ENCODE measurements around the gene NNT. TPM values are rescaled to one million over a fixed set of nuclear protein-coding genes. Genes with fewer than 3 reads are reported as not detected.
"Not testable (repeated sequence)": the region's sequence is repeated elsewhere in the genome, so short reads cannot be mapped to it uniquely, and the experiment has no call there.

NNT gene
- total and polyA plus RNA-seq, 4 donors, result 13.9 to 69.4 (median 37.0) TPM

DNA sequence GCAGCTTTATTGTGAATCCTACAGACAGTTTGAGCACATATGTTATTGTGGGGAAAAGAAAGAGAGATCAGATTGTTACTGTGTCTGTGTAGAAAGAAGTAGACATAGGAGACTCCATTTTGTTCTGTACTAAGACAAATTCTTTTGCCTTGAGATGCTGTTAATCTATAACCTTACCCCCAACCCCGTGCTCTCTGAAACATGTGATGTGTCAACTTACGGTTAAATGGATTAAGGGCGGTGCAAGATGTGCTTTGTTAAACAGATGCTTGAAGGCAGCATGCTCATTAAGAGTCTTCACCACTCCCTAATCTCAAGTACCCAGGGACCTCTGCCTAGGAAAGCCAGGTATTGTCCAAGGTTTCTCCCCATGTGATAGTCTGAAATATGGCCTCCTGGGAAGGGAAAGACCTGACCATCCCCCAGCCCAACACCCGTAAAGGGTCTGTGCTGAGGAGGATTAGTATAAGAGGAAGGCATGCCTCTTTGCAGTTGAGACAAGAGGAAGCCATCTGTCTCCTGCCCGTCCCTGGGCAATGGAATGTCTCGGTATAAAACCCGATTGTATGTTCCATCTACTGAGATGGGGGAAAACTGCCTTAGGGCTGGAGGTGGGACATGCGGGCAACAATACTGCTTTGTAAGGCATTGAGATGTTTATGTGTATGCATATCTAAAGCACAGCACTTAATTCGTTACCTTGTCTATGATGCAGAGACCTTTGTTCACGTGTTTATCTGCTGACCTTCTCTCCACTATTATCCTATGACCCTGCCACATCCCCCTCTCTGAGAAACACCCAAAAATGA is 22.4 kb upstream of the NNT start:
- DNase-seq; H3K27ac ChIP-seq (ENCODE audit: low read depth in 1 of 2, low read length in 2 of 2); H3K36me3 ChIP-seq (ENCODE audit: control insufficient read depth in 1 of 2, insufficient read depth in 2 of 2, low read length in 1 of 2); H3K4me1 ChIP-seq (ENCODE audit: control insufficient read depth in 1 of 2, insufficient read depth in 2 of 2, low read length in 2 of 2); intact Hi-C loops (cut with DNase I); H3K27me3 ChIP-seq (ENCODE audit: control insufficient read depth in 1 of 2, insufficient read depth in 2 of 2, low read length in 1 of 2); H3K4me3 ChIP-seq (ENCODE audit: low read length in 2 of 2); H3K9me3 ChIP-seq (ENCODE audit: control insufficient read depth, low read length); ATAC-seq (ENCODE audit: low FRiP score): not testable (repeated sequence)
- 85 to 86% methylated on average over 10 of the region's 10 CpGs for WGBS, 2 donors

DNA sequence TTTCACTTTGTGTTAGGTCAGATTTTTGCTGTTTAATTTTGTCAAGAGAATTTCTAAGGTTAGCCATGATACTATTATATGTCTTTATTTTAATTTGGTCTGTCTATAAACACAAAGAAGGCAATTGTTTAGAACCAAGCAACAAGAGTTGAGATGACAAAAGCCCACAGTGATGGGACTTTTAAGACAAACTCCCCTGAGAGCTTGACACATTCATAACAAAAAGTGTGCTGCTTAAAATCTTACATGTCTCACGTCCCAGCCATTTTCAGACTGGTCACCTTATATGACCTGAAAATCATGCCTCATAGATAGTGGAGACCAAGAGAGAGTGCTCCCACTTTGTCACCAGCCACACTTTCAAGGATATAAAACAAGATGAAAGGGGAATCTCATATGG is 21.6 kb upstream of the NNT start:
- no peak for DNase-seq
- H3K27ac ChIP-seq (ENCODE audit: low read depth in 1 of 2, low read length in 2 of 2), result no peak overlapping the region
- H3K9me3 ChIP-seq (ENCODE audit: control insufficient read depth, low read length), result no peaks in the 10 kb centered on the region
- no peak overlapping the region for H3K4me3 ChIP-seq (ENCODE audit: low read length in 2 of 2)
- 78% methylated on average over 1 of the region's 1 CpG for WGBS, 2 donors
- intact Hi-C loops (cut with DNase I), result no loop called here
- H3K27me3 ChIP-seq (ENCODE audit: control insufficient read depth in 1 of 2, insufficient read depth in 2 of 2, low read length in 1 of 2), result no peaks in the 10 kb centered on the region
- no peak for ATAC-seq (ENCODE audit: low FRiP score)
- H3K4me1 ChIP-seq (ENCODE audit: control insufficient read depth in 1 of 2, insufficient read depth in 2 of 2, low read length in 2 of 2), result no peaks in the 10 kb centered on the region
- peaks cover 6 to 7% of the 10 kb centered on the region in 2 donors for H3K36me3 ChIP-seq (ENCODE audit: control insufficient read depth in 1 of 2, insufficient read depth in 2 of 2, low read length in 1 of 2)

DNA sequence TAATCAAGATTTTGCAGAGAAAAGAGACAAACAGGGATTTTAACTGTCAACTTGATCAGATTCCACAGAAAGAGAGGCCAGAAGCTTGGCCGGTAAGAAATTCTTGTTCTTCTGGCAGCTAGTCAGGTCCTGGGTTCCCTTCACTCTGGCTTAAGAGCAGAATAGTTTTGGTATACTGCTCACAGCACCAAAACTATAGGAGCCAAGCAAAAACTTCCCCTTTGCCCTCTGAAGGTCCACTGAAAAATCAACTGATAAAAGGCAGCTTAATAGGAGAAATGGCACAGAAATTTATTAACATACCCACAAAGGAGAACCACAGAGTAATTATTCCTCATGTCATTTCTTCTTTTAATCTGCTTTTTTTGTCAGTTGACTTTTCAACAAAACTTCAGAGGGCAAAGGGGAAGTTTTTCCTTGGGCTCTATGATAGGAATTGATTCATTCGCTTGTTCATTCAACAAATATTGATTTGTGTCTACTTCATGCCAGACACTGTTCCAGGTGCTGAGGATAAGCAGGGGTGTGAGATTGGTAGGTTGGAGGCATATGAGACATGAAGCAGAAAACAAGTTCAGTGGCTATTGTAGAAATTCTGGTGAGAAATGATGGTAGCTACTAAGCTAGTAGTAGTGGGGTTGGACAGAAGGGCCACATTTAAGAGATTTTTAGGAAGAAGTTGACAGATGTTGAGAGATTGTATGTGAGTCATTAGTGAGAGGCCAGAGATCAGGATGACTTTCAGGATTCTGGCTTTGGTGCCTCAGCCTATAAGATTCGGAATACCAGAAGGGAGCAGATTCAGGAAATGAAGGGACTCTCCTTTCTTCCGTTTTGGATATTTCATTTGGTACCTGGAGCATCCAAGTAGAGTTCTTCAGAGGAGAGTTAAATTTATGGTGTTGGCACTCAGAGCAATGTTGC is 20.6 kb upstream of the NNT start:
- no peaks in the 10 kb centered on the region for H3K27me3 ChIP-seq (ENCODE audit: control insufficient read depth in 1 of 2, insufficient read depth in 2 of 2, low read length in 1 of 2)
- H3K4me3 ChIP-seq (ENCODE audit: low read length in 2 of 2), result no peak overlapping the region
- intact Hi-C loops (cut with DNase I), result no loop called here
- H3K36me3 ChIP-seq (ENCODE audit: control insufficient read depth in 1 of 2, insufficient read depth in 2 of 2, low read length in 1 of 2), result peaks cover 3 to 7% of the 10 kb centered on the region in 2 donors
- no peaks in the 10 kb centered on the region for H3K9me3 ChIP-seq (ENCODE audit: control insufficient read depth, low read length)
- DNase-seq (no peak), ATAC-seq (ENCODE audit: low FRiP score) (no peak)
- WGBS, 2 donors, result 79% methylated on average over 4 of the region's 4 CpGs
- H3K4me1 ChIP-seq (ENCODE audit: control insufficient read depth in 1 of 2, insufficient read depth in 2 of 2, low read length in 2 of 2), result no peaks in the 10 kb centered on the region
- no peak overlapping the region for H3K27ac ChIP-seq (ENCODE audit: low read depth in 1 of 2, low read length in 2 of 2)

DNA sequence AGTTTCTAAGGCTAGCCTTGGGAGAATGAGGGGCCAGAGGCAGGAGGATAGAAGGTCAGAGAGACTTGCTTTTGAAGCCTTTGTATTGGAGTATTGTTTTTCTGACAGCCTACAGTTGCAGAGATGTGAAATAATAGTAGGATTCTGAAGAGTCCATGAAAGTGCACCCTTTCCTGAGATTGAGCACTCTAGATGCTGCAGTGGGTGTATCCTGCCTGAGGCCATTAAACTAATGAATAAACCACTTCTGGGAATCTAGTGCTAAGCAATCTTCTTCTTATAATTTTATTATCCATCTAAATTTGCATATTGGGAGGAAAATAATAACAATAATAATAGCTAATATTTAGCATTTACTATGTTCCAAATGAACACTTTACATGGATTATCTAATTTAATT is 19.3 kb upstream of the NNT start:
- H3K9me3 ChIP-seq (ENCODE audit: control insufficient read depth, low read length), result no peaks in the 10 kb centered on the region
- peaks cover 3 to 7% of the 10 kb centered on the region in 2 donors for H3K36me3 ChIP-seq (ENCODE audit: control insufficient read depth in 1 of 2, insufficient read depth in 2 of 2, low read length in 1 of 2)
- H3K27ac ChIP-seq (ENCODE audit: low read depth in 1 of 2, low read length in 2 of 2), result no peak overlapping the region
- H3K4me1 ChIP-seq (ENCODE audit: control insufficient read depth in 1 of 2, insufficient read depth in 2 of 2, low read length in 2 of 2), result no peaks in the 10 kb centered on the region
- intact Hi-C loops (cut with DNase I), result no loop called here
- ATAC-seq (ENCODE audit: low FRiP score) (no peak), DNase-seq (no peak)
- H3K27me3 ChIP-seq (ENCODE audit: control insufficient read depth in 1 of 2, insufficient read depth in 2 of 2, low read length in 1 of 2), result no peaks in the 10 kb centered on the region
- no peak overlapping the region for H3K4me3 ChIP-seq (ENCODE audit: low read length in 2 of 2)

DNA sequence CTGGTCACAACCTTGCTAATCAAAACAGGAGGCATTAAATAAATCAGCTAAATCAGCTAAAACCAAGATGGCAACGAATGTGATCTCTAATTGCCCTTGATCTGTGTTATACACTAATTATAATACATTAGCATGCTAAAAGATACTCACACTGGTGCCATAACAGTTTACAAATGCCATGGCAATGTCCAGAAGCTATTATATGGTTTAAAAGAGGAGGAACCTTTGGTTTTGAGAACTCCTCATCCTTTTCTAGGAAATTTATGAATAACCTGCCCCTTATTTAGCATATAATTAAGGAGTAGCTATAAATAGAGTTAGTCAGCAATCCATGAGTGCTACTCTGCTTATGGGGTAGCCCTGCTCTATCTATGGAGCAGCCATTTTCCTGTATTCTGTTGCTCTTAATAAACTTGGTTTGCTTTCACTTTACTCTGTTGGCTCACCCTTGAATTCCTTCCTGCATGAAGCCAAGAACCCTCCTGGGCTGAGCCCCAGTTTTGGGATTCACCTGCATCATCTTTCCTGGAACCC is 18.7 kb upstream of the NNT start:
- no peak overlapping the region for H3K4me3 ChIP-seq (ENCODE audit: low read length in 2 of 2)
- H3K36me3 ChIP-seq (ENCODE audit: control insufficient read depth in 1 of 2, insufficient read depth in 2 of 2, low read length in 1 of 2), result peaks cover 3 to 7% of the 10 kb centered on the region in 2 donors
- intact Hi-C loops (cut with DNase I), result no loop called here
- WGBS, 2 donors, result 90 to 95% methylated on average over 1 of the region's 1 CpG
- no peaks in the 10 kb centered on the region for H3K27me3 ChIP-seq (ENCODE audit: control insufficient read depth in 1 of 2, insufficient read depth in 2 of 2, low read length in 1 of 2)
- no peak overlapping the region for H3K27ac ChIP-seq (ENCODE audit: low read depth in 1 of 2, low read length in 2 of 2)
- DNase-seq, result no peak
- H3K4me1 ChIP-seq (ENCODE audit: control insufficient read depth in 1 of 2, insufficient read depth in 2 of 2, low read length in 2 of 2), result no peaks in the 10 kb centered on the region
- H3K9me3 ChIP-seq (ENCODE audit: control insufficient read depth, low read length), result no peaks in the 10 kb centered on the region
- no peak for ATAC-seq (ENCODE audit: low FRiP score)

DNA sequence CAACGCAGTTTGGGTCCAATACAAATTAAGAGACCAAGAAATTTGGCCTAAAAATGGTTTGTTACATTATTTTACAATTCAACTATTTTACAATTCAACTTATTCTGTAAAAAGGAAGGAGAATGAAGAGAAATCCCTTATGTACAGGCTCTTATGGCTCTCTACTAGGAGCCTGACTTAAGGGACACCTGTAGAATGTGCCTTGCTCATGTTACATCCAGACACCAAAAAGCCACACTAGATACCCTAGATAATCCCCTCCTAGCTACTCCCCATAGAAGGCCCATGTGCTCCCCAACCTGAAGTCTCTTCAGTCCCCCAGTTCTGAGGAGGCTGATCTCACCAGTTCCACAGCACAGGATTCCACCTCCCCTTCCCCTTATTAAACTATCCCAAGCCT is 14.1 kb upstream of the NNT start:
- ATAC-seq (ENCODE audit: low FRiP score), result no peak
- DNase-seq, result no peak
- intact Hi-C loops (cut with DNase I), result no loop called here

DNA sequence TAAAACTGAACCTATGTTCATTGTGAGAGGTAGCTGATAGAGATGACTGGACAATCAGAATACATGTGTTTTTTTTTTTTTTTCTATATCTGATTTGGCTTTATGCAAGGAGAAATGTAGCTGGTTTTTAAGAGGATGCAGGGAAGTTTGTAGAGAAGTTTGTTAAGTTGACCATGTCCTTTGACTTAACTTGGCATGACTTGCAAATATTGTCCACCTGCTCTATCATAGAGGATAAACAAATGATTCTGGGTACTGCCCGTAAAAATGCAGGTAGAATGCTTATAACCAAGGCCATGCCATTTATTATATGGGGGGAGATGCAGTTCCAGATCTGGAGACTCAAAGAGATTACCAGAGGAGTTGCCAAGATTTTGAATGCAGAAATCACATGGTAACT is 13.7 kb upstream of the NNT start:
- no peaks in the 10 kb centered on the region for H3K9me3 ChIP-seq (ENCODE audit: control insufficient read depth, low read length)
- intact Hi-C loops (cut with DNase I), result no loop called here
- ATAC-seq (ENCODE audit: low FRiP score), result no peak
- WGBS, 2 donors, result 94 to 100% methylated on average over 1 of the region's 1 CpG
- no peak for DNase-seq
- no peaks in the 10 kb centered on the region for H3K36me3 ChIP-seq (ENCODE audit: control insufficient read depth in 1 of 2, insufficient read depth in 2 of 2, low read length in 1 of 2)
- H3K27ac ChIP-seq (ENCODE audit: low read depth in 1 of 2, low read length in 2 of 2), result no peak overlapping the region
- H3K27me3 ChIP-seq (ENCODE audit: control insufficient read depth in 1 of 2, insufficient read depth in 2 of 2, low read length in 1 of 2), result no peaks in the 10 kb centered on the region
- H3K4me1 ChIP-seq (ENCODE audit: control insufficient read depth in 1 of 2, insufficient read depth in 2 of 2, low read length in 2 of 2), result no peaks in the 10 kb centered on the region
- no peak overlapping the region for H3K4me3 ChIP-seq (ENCODE audit: low read length in 2 of 2)

More for the DNA sequence above, 14.1 kb upstream of the NNT start:
- WGBS, 2 donors, result 0 to 51% methylated on average over 1 of the region's 1 CpG
- Histone ChIP-seq H3K27me3 (ENCODE audit: control insufficient read depth in 1 of 2, insufficient read depth in 2 of 2, low read length in 1 of 2) (no peaks in the 10 kb centered on the region), H3K4me3 (ENCODE audit: low read length in 2 of 2) (no peak overlapping the region), H3K27ac (ENCODE audit: low read depth in 1 of 2, low read length in 2 of 2) (no peak overlapping the region), H3K4me1 (ENCODE audit: control insufficient read depth in 1 of 2, insufficient read depth in 2 of 2, low read length in 2 of 2) (no peaks in the 10 kb centered on the region), H3K9me3 (ENCODE audit: control insufficient read depth, low read length) (no peaks in the 10 kb centered on the region), H3K36me3 (ENCODE audit: control insufficient read depth in 1 of 2, insufficient read depth in 2 of 2, low read length in 1 of 2) (no peaks in the 10 kb centered on the region)

DNA sequence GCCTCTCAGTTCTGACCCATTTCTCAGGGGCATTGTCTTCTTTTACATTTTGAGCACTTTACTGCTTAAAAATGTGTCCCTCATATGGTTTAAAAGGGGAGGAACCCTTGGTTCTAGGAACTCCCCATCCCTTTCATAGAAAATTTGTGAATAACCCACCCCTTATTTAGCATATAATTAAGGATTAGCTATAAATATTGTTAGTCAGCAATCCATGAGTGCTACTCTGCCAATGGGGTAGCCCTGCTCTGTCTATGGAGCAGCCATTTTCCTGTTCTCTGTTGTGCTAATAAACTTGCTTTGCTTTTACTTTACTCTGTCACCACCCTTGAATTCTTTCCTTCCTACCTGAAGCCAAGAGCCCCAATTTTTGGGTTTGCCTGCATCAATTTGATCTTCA is 12.3 kb upstream of the NNT start:
- ATAC-seq (ENCODE audit: low FRiP score), result no peak
- DNase-seq, result no peak
- H3K27me3 ChIP-seq (ENCODE audit: control insufficient read depth in 1 of 2, insufficient read depth in 2 of 2, low read length in 1 of 2), result no peaks in the 10 kb centered on the region

More for the DNA sequence above, 12.3 kb upstream of the NNT start:
- Histone ChIP-seq H3K9me3 (ENCODE audit: control insufficient read depth, low read length) (no peaks in the 10 kb centered on the region), H3K4me1 (ENCODE audit: control insufficient read depth in 1 of 2, insufficient read depth in 2 of 2, low read length in 2 of 2) (no peaks in the 10 kb centered on the region), H3K36me3 (ENCODE audit: control insufficient read depth in 1 of 2, insufficient read depth in 2 of 2, low read length in 1 of 2) (no peaks in the 10 kb centered on the region), H3K4me3 (ENCODE audit: low read length in 2 of 2) (no peak overlapping the region), H3K27ac (ENCODE audit: low read depth in 1 of 2, low read length in 2 of 2) (no peak overlapping the region)
- intact Hi-C loops (cut with DNase I), result no loop called here

Measured in aorta (tissue), 5 donors.